GM12878 (cell line): ENCODE data around the gene ADAMTS19. TPM values are rescaled to one million over a fixed set of nuclear protein-coding genes. Genes with fewer than 3 reads are reported as not detected.

Experiments
- ATAC-seq: fragments of 200-7000 bp; cut with Tn5 transposase; 3 replicates; pipeline ENCODE4 v1.9.1; 2020; ENCODE audit warnings: mild to moderate bottlenecking, moderate library complexity
- BruUV-seq: library from RNA; stranded (reverse); fragments of 400-500 nt; replicated peaks from 2 replicates; lab custom pipeline; 2021; lab: Mats Ljungman, UMichigan
- CTCF ChIA-PET: fragments of 300-600 bp; sonication (Branson Sonifier 250); formaldehyde crosslinking; extraction: SDS; loops from one replicate; lab custom pipeline; 2021; ENCODE audit warnings: inconsistent platforms; lab: Yijun Ruan, JAX
- POLR2A ChIA-PET: fragments of 350-600 bp; formaldehyde crosslinking; extraction: SDS; loops from one replicate; lab custom pipeline; 2021; ENCODE audit warnings: inconsistent platforms; lab: Charles Lee
- RAD21 ChIA-PET: fragments of 300-600 bp; sonication (Branson Sonifier 250); formaldehyde crosslinking; loops from one replicate; lab custom pipeline; 2023; ENCODE audit warnings: antibody characterized with exemption; ENCODE audit not compliant: unreplicated experiment; lab: Charles Lee
- SMC1A ChIA-PET: fragments of 300-600 bp; sonication (Branson Sonifier 250); formaldehyde crosslinking; loops from one replicate; lab custom pipeline; 2023; ENCODE audit not compliant: unreplicated experiment, uncharacterized antibody; lab: Charles Lee
- DNase-seq: peaks from one replicate; pipeline ENCODE4 v3.0.0-alpha.2; 2011; ENCODE audit warnings: low read depth, low spot score
- FAIRE-seq: peaks from 3 replicates; lab custom pipeline; 2011; peaks lifted over from hg19 to GRCh38; lab: Jason Lieb, UNC
- H2AFZ ChIP-seq: 2 replicates; pipeline ENCODE4 v1.6.0; 2011; ENCODE audit warnings: low read depth, low read length, control low read depth; ENCODE audit not compliant: control insufficient read depth
- H3K27ac ChIP-seq: 2 replicates; pipeline ENCODE4 v1.5.1; 2011; ENCODE audit warnings: control low read depth; ENCODE audit not compliant: control insufficient read depth, insufficient read depth
- H3K27me3 ChIP-seq, 2 experiments: replicated peaks in 1 of 2; 2 replicates each; pipeline versions ENCODE4 v1.6.0 to v1.6.1; 2011; ENCODE audit warnings: low read length in 1 of 2; ENCODE audit not compliant: control insufficient read depth in 2 of 2, insufficient read depth in 2 of 2
- H3K36me3 ChIP-seq, 2 experiments: 2 replicates each; pipeline ENCODE4 v1.5.1; 2011; ENCODE audit warnings: low read length in 1 of 2; ENCODE audit not compliant: control insufficient read depth in 2 of 2, insufficient read depth in 2 of 2
- H3K4me1 ChIP-seq: 2 replicates; pipeline ENCODE4 v1.6.1; 2011; ENCODE audit warnings: mild to moderate bottlenecking, low read length, moderate library complexity, mixed read lengths; ENCODE audit not compliant: control insufficient read depth, insufficient read depth
- H3K4me2 ChIP-seq: 2 replicates; pipeline ENCODE4 v1.6.0; 2011; ENCODE audit warnings: control low read depth; ENCODE audit not compliant: control insufficient read depth, insufficient read depth
- H3K4me3 ChIP-seq: fragments of 200-600 bp; sonication (generic); 2 replicates; pipeline ENCODE4 v1.5.1; 2016
- H3K79me2 ChIP-seq: 2 replicates; pipeline ENCODE4 v1.6.0; 2011; ENCODE audit warnings: low read length; ENCODE audit not compliant: control insufficient read depth, insufficient read depth
- H3K9ac ChIP-seq: 2 replicates; pipeline ENCODE4 v1.8.0; 2011; ENCODE audit warnings: low read length, control low read depth, mixed read lengths; ENCODE audit not compliant: control insufficient read depth, insufficient read depth
- H3K9me3 ChIP-seq: replicated peaks from 3 replicates; pipeline ENCODE4 v1.5.1; 2011; ENCODE audit warnings: mild to moderate bottlenecking, low read length; ENCODE audit not compliant: control insufficient read depth, insufficient read depth
- H4K20me1 ChIP-seq: 2 replicates; pipeline ENCODE4 v1.6.0; 2011; ENCODE audit not compliant: control insufficient read depth, insufficient read depth
- CBX5 ChIP-seq: sonication (generic); IDR thresholded peaks from 2 replicates; pipeline ENCODE4 v1.6.1; 2016; ENCODE audit warnings: low read depth, moderate library complexity, mild to moderate bottlenecking, inconsistent platforms
- EGR1 ChIP-seq, 2 experiments: IDR thresholded peaks; 1 replicate in 1 of 2; 2 replicates in 1 of 2; pipeline ENCODE4 v1.6.1; 2011 to 2012; ENCODE audit warnings: low read depth in 2 of 2, low read length in 2 of 2, borderline replicate concordance in 1 of 2, mild to moderate bottlenecking in 1 of 2, moderate library complexity in 1 of 2
- GATAD2B ChIP-seq: fragments of 450-650 bp; conservative IDR thresholded peaks from 2 replicates; pipeline ENCODE4 v1.6.1; 2017; ENCODE audit warnings: low read depth, mild to moderate bottlenecking, moderate library complexity
- HCFC1 ChIP-seq: fragments of 150-350 bp; IDR thresholded peaks from 2 replicates; pipeline ENCODE4 v1.6.1; 2014; ENCODE audit warnings: low read length
- HDAC6 ChIP-seq: fragments of 200-600 bp; sonication (generic); IDR thresholded peaks from one replicate; pipeline ENCODE4 v1.8.0; 2017; ENCODE audit warnings: antibody characterized with exemption; ENCODE audit not compliant: unreplicated experiment
- IRF4 ChIP-seq: IDR thresholded peaks from 2 replicates; pipeline ENCODE4 v1.6.1; 2011; ENCODE audit warnings: low read depth, low read length
- JUNB ChIP-seq: IDR thresholded peaks from 2 replicates; pipeline ENCODE4 v1.6.1; 2016; ENCODE audit warnings: antibody characterized with exemption, mild to moderate bottlenecking
- POLR2AphosphoS5 ChIP-seq: IDR thresholded peaks from 2 replicates; pipeline ENCODE4 v1.6.1; 2011; ENCODE audit warnings: mild to moderate bottlenecking, low read length, inconsistent platforms
- RAD51 ChIP-seq: fragments of 450-650 bp; IDR thresholded peaks from 2 replicates; pipeline ENCODE4 v1.6.1; 2016; ENCODE audit warnings: moderate library complexity, mild to moderate bottlenecking, inconsistent platforms
- RCOR1 ChIP-seq: conservative IDR thresholded peaks from 2 replicates; pipeline ENCODE4 v1.6.1; 2012; ENCODE audit warnings: low read depth, low read length, improper control_type of control experiment
- RELA ChIP-seq: fragments of 450-650 bp; IDR thresholded peaks from 2 replicates; pipeline ENCODE4 v1.8.0; 2014; ENCODE audit warnings: borderline replicate concordance; ENCODE audit not compliant: partially characterized antibody
- SIX5 ChIP-seq: IDR thresholded peaks from 2 replicates; pipeline ENCODE4 v1.6.1; 2011; ENCODE audit warnings: mild to moderate bottlenecking, low read depth, low read length, moderate library complexity; ENCODE audit not compliant: severe bottlenecking
- TARDBP ChIP-seq: IDR thresholded peaks from 2 replicates; pipeline ENCODE4 v1.6.1; 2016; ENCODE audit warnings: borderline replicate concordance
- TBL1XR1 ChIP-seq: IDR thresholded peaks from 2 replicates; pipeline ENCODE4 v1.6.1; 2012; ENCODE audit warnings: low read depth, low read length, improper control_type of control experiment
- ZNF24 ChIP-seq: fragments of 450-650 bp; IDR thresholded peaks from 2 replicates; pipeline ENCODE4 v1.6.1; 2017; ENCODE audit warnings: antibody characterized with exemption, mild to moderate bottlenecking
- ZNF384 ChIP-seq: IDR thresholded peaks from 2 replicates; pipeline ENCODE4 v1.6.1; 2012; ENCODE audit warnings: low read depth, mild to moderate bottlenecking, low read length, improper control_type of control experiment, borderline replicate concordance
- ZZZ3 ChIP-seq: IDR thresholded peaks from 2 replicates; pipeline ENCODE4 v1.6.1; 2011; ENCODE audit warnings: low read depth; ENCODE audit not compliant: control insufficient read depth, insufficient read length
- WGBS: methylation state at CpG from one replicate; pipeline ENCODE4 v1.1.6; 2016; ENCODE audit warnings: low lambda C conversion rate; ENCODE audit not compliant: insufficient replicate concordance, insufficient coverage; ENCODE audit errors: missing lambda C conversion rate; 5-methylcytosine and 5-hydroxymethylcytosine counted together
- in situ Hi-C: fragments of 300-500 bp; cut with MboI; formaldehyde crosslinking; loops from 9 replicates; pipeline ENCODE4 v1.14.3; 2018; ENCODE audit warnings: mixed read lengths
- intact Hi-C: fragments of 100-400 bp; cut with micrococcal nuclease; formaldehyde crosslinking; loops from one replicate; pipeline ENCODE4 v1.14.2; 2022; ENCODE audit not compliant: unreplicated experiment
- polyA plus RNA-seq, 11 experiments: library from polyadenylated mRNA; depleted of rRNA in 4 of 11; unstranded in 6 of 11; stranded (reverse) in 5 of 11; fragments of >200 nt; fragmentation: Nextera tagmentation in 4 of 11; fragmentation: Illumina TruSeq in 1 of 11; extraction: Ambion mirVana in 4 of 11; extraction: Trizol in 1 of 11; gene quantifications; 1 replicate in 1 of 11; 2 replicates in 10 of 11; pipeline versions ENCODE4 v1.2.1 to v1.2.3, GENCODE V29; 2011 to 2016; ENCODE audit warnings: inconsistent platforms in 2 of 11, missing spikeins in 2 of 11, low read depth in 1 of 11
- total RNA-seq, 4 experiments: library from RNA; depleted of rRNA in 3 of 4; stranded (reverse); fragments of >200 nt in 3 of 4; fragmentation: Illumina TruSeq in 1 of 4; extraction: Trizol in 1 of 4; gene quantifications; 2 replicates each; pipeline versions ENCODE4 v1.2.1 to v1.2.3, GENCODE V29; 2013 to 2021
- TF ChIP-seq, protein P1 (sequence below): fragments of 450-650 bp; formaldehyde crosslinking; IDR thresholded peaks from 2 replicates; pipeline ENCODE4 v1.5.0; 2022; ENCODE audit warnings: mild to moderate bottlenecking, missing genetic modification characterization

The ADAMTS19 gene
- total and polyA plus RNA-seq, 10 of the 15 experiments (the other 5 are each of a cell fraction or from before 2014, with no cell fraction given) = not detected

DNA sequence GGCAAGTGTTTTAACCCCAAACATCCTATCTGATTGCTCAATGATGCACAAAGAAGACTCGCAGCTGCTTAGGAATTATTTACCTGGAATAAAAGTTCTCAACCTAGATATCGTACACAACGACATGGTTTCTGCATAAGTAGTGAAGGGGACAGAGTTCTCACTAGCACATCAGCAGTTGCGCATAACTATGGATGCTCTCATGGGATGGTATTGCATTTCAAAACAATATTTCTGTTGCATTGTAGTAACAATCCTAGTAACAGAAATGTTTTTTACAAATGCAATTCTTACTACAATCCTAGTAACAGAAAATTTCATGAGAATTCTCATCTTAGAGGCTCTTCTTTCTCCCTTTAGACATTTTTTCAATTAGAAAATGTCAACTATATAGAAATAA is 193.3 kb downstream of the ADAMTS19 start:
- DNase-seq (no peak), FAIRE-seq (no peak), ATAC-seq (no peak)
- Histone ChIP-seq H3K27me3 (no peaks in the 10 kb centered on the region), H3K9me3 (no peaks in the 10 kb centered on the region), H3K4me3 (no peak overlapping the region), H4K20me1 (no peaks in the 10 kb centered on the region), H3K4me2 (no peak overlapping the region), H3K9ac (no peak overlapping the region), H3K27ac (no peak overlapping the region), H3K4me1 (no peaks in the 10 kb centered on the region), H3K36me3 (no peaks in the 10 kb centered on the region), H3K79me2 (no peaks in the 10 kb centered on the region), H2AFZ (no peak overlapping the region)
- WGBS = 33% methylated on average over 4 of the region's 4 CpGs
- ChIA-PET POLR2A (no interaction called here), RAD21 (no interaction called here), SMC1A (no interaction called here), CTCF (interaction anchor here (2.0 kb wide), 1 partner anchor 11 kb away, joined by 5 read pairs; no protein-coding TSS in a partner anchor)
- BruUV-seq = no TSS peak
- intact Hi-C loops (no loop called here), in situ Hi-C loops (no loop called here)
- TF ChIP-seq SIX5 (no peak), HCFC1 (no peak), IRF4 (no peak), RCOR1 (no peak), HDAC6 (no peak), CBX5 (no peak), RAD51 (no peak), EGR1 (IDR thresholded peaks at IDR 0.05; ENCODE audit: borderline replicate concordance in 1 of 2, low read depth in 2 of 2, low read length in 2 of 2) (no peak), JUNB (no peak), ZNF384 (no peak), GATAD2B (no peak), TBL1XR1 (no peak), ZZZ3 (no peak), RELA (no peak), POLR2AphosphoS5 (no peak), ZNF24 (no peak), TARDBP (no peak)
- TF ChIP-seq, protein P1, sequence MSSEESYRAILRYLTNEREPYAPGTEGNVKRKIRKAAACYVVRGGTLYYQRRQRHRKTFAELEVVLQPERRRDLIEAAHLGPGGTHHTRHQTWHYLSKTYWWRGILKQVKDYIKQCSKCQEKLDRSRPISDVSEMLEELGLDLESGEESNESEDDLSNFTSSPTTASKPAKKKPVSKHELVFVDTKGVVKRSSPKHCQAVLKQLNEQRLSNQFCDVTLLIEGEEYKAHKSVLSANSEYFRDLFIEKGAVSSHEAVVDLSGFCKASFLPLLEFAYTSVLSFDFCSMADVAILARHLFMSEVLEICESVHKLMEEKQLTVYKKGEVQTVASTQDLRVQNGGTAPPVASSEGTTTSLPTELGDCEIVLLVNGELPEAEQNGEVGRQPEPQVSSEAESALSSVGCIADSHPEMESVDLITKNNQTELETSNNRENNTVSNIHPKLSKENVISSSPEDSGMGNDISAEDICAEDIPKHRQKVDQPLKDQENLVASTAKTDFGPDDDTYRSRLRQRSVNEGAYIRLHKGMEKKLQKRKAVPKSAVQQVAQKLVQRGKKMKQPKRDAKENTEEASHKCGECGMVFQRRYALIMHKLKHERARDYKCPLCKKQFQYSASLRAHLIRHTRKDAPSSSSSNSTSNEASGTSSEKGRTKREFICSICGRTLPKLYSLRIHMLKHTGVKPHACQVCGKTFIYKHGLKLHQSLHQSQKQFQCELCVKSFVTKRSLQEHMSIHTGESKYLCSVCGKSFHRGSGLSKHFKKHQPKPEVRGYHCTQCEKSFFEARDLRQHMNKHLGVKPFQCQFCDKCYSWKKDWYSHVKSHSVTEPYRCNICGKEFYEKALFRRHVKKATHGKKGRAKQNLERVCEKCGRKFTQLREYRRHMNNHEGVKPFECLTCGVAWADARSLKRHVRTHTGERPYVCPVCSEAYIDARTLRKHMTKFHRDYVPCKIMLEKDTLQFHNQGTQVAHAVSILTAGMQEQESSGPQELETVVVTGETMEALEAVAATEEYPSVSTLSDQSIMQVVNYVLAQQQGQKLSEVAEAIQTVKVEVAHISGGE = no peak
